ENCODE results near the gene MRGPRF.

Gene MRGPRF

DNA sequence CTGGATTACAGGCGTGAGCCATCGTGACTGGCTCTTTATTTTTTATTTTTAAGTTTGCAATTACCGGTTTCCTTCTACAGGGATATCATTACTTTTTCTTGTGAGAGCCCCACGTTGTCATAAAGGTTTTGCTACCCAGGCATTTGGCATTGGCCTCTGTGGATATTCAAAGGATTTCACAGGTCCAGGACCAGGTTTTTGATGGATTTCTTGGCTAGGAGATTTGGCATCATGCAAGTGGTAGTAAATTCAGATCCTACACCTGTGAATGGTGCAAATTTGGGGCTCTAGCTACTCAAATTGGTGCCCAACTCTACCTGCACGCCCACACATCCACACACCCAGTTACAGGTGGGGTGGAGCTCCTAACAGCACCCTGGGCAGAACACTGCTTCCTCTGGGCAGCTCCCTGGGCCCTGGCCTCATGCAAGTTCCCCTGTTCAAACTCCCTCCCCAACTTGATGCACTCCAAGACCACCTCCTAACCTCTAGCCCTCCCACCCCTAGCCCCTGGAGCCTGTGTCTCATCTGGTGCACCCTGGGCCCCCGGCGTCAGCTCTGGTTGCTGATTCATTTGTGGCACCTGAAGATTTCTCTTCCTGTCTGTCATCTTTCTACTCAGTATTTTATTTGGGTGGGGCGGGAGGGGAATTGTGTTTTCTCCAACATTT, 23.0 kb downstream of the MRGPRF start:
- no peak for TF ChIP-seq CTCF (IDR thresholded peaks at IDR 0.05; ENCODE audit: low read depth, low read length)

DNA sequence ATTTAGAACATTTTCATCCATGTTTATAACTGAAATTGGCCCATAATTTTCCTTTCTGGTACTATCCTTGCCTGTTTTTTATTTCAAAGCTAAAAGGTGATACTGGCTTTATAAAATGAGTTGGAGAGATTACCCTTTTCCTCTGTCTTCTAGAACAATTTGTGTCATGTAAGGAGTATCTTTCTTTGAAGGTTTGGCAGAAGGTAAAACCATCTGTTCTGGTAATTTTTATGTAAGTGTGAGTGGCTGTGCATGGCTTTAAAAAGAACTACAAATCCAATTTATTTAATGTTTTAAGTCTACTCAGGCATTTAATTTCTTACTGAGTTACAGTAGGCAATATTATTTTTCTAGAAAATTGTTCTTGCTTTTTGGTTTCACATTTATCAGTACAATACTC, 24.6 kb downstream of the MRGPRF start:
- DNase-seq (ENCODE audit: extremely low read depth, low read depth): no peak
- TF ChIP-seq CTCF (IDR thresholded peaks at IDR 0.05; ENCODE audit: low read depth, low read length): no peak

More for the DNA sequence above, 23.0 kb downstream of the MRGPRF start:
- DNase-seq (ENCODE audit: extremely low read depth, low read depth): no peak

DNA sequence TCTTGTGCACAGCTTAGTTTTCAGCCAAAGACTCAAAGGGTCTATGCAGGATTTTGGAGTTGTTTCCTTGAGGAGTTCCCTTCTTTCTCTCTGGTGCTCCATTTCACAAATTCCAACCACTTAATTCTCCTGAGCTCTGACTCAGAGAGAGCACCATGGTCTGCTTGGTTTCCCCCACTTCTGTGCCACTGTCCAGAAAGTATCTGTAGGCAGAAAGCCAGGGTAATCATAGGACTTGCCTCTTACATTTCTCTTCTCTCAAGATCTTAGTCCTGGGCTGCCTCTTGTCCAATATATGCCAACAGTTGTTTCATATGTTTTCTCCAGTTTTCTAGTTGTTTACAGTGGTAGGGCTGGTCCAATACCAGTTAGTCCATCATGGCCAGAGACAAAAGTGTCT, 25.8 kb downstream of the MRGPRF start:
- no peak for DNase-seq (ENCODE audit: extremely low read depth, low read depth)
- TF ChIP-seq CTCF (IDR thresholded peaks at IDR 0.05; ENCODE audit: low read depth, low read length): no peak

- no peak for DNase-seq (ENCODE audit: extremely low read depth, low read depth)
- no peak for TF ChIP-seq CTCF (IDR thresholded peaks at IDR 0.05; ENCODE audit: low read depth, low read length)
Measured at GRCh38 chr11:68983801-68984200, 29.2 kb downstream of the MRGPRF start.

DNA sequence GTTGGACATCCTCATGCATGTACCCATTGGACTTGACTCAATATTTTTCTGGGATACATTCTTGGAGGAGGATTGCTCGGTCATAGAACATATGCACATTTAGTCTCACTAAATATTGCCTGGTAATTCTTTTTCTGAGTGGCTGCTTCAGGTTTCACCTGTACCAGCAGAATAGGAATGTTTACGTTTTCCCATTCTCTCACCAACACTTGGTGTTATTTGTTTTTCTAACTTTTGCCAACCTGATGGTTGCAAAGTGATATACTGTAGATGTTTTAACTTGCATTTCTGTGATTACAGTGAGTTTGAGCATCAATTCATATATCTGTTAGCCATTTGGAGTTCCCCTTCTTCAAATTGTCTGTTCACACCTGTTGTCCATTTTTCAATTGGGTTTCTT, 30.9 kb downstream of the MRGPRF start:
- no peak for DNase-seq (ENCODE audit: extremely low read depth, low read depth)
- no peak for TF ChIP-seq CTCF (IDR thresholded peaks at IDR 0.05; ENCODE audit: low read depth, low read length)

- no peak for DNase-seq (ENCODE audit: extremely low read depth, low read depth)
- TF ChIP-seq CTCF (IDR thresholded peaks at IDR 0.05; ENCODE audit: low read depth, low read length): no peak
Measured at GRCh38 chr11:68980776-68981065, 32.3 kb downstream of the MRGPRF start, which contains the start of gene MRGPRD. Gene MRGPRD (minus strand): TSS chr11:68980986. CDS start chr11:68980986, 0 bp downstream.

- no peak for DNase-seq (ENCODE audit: extremely low read depth, low read depth)
- TF ChIP-seq CTCF (IDR thresholded peaks at IDR 0.05; ENCODE audit: low read depth, low read length): no peak
Measured at GRCh38 chr11:68979931-68980775, 32.9 kb downstream of the MRGPRF start.

Measured in AG09319 (cell line).